Middle frontal gyrus (tissue), 1 donor: Measurements from ENCODE around the gene ST6GALNAC6.

Source experiments
- DNase-seq: peaks from one replicate; pipeline ENCODE4 v3.0.0-alpha.2; 2015; ENCODE audit warnings: low spot score; ENCODE audit errors: extremely low spot score

The ST6GALNAC6 gene

GRCh38 chr9:127899128-127899943 lies at the start of gene ST6GALNAC6:
TSS of gene ST6GALNAC6 (minus strand) at chr9:127899603. CDS start at chr9:127897981, 1,622 bp downstream.
- peak; percentile 65 for DNase-seq

- DNase-seq = no peak
These were observed 48.7 kb upstream of the ST6GALNAC6 start for GRCh38 chr9:127947841-127948710.

- DNase-seq = no peak
These were observed 47.3 kb upstream of the ST6GALNAC6 start for GRCh38 chr9:127946728-127947127.

GRCh38 chr9:127945942-127946341 lies 46.5 kb upstream of the ST6GALNAC6 start:
- DNase-seq = no peak

- no peak for DNase-seq
These were observed 45.9 kb upstream of the ST6GALNAC6 start for GRCh38 chr9:127945338-127945737.

GRCh38 chr9:127944586-127945218 lies 45.3 kb upstream of the ST6GALNAC6 start:
- DNase-seq = no peak

- DNase-seq = peak; percentile 74
These were observed 44.3 kb upstream of the ST6GALNAC6 start for GRCh38 chr9:127943731-127944144.

- no peak for DNase-seq
These were observed 43.7 kb upstream of the ST6GALNAC6 start for GRCh38 chr9:127943011-127943662.

GRCh38 chr9:127942216-127943010 lies 43.0 kb upstream of the ST6GALNAC6 start:
- DNase-seq = no peak

- DNase-seq = no peak
These were observed 42.5 kb upstream of the ST6GALNAC6 start for GRCh38 chr9:127941961-127942215.

GRCh38 chr9:127941062-127941960 lies 41.9 kb upstream of the ST6GALNAC6 start:
- no peak for DNase-seq

- no peak for DNase-seq
These were observed 41.2 kb upstream of the ST6GALNAC6 start for GRCh38 chr9:127940593-127940992.

GRCh38 chr9:127938298-127938690 lies 38.9 kb upstream of the ST6GALNAC6 start:
- no peak for DNase-seq

GRCh38 chr9:127937388-127938297 lies 38.2 kb upstream of the ST6GALNAC6 start, which contains the start of gene DPM2:
TSS of gene DPM2 (minus strand) at chr9:127937854. CDS start at chr9:127937820, 34 bp downstream.
- DNase-seq = peak; percentile 79

- no peak for DNase-seq
These were observed 37.6 kb upstream of the ST6GALNAC6 start for GRCh38 chr9:127937056-127937387.

GRCh38 chr9:127936347-127936852 lies 37.0 kb upstream of the ST6GALNAC6 start:
- no peak for DNase-seq

GRCh38 chr9:127935765-127936221 lies 36.4 kb upstream of the ST6GALNAC6 start:
- DNase-seq = no peak

- DNase-seq = no peak
These were observed 35.6 kb upstream of the ST6GALNAC6 start for GRCh38 chr9:127934986-127935385.
